ENCODE measurements around the gene UTF1.

Gene UTF1

DNA sequence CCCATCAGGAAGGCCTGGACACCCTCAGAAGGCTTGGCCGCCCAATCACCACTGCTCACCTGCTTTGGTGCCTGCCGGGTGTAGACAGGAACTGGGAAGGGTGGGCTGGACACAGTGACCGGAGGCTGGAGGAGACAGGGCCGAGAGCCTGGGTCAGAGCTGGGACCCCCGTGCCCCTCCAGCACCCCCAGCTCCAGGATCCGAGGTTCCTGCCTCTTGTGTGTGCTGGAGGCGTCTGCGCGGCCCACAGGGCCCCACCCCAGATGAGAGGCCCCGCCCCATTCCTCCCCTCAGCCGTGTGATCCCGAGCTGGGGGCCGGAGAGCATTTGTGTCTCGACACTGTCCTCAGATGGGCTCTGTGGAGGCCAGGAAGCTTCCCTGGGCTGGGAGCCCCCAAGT lies 37.3 kb downstream of the UTF1 start:
- DNase-seq, result no peak

DNA sequence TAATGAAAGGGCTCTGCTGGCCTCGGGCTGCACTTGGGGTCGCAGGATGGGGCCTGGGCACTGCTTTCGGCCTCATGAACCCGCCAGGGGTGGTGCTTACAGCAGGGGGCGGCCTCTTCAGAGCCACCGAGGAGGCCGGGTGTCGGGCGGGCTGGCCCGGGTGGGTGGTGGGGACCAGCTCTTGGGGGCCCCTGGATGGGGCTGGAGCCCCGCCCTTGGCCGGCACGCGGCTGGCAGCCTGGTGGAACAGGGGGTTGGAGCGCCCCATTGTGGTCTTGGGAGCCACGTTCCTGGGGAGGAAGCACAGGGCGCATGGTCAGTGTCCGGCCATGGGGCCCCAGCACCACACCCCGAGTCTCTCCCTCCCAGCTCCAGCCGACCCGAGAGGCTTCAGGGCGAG lies 37.8 kb downstream of the UTF1 start:
- DNase-seq, result no peak

DNA sequence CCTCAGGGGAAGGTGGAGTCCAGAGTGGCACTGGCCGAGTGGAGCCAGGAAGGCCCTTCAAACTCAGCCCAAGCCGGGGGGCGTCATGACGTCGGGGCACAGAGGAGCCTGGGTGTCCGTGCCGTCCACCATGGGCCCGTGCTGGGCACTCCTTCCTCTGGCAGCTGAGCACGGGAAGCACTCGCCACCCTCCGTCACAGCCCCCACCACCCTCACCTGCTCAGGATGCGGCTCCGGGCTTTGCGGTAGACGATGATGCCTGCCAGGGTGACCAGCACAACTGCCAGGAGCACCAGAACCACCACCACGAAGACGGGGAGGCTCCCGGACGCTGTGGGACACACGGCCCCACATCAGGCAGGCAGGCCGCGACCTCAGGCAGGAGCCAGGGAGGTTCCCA lies 38.5 kb downstream of the UTF1 start:
- no peak for DNase-seq

DNA sequence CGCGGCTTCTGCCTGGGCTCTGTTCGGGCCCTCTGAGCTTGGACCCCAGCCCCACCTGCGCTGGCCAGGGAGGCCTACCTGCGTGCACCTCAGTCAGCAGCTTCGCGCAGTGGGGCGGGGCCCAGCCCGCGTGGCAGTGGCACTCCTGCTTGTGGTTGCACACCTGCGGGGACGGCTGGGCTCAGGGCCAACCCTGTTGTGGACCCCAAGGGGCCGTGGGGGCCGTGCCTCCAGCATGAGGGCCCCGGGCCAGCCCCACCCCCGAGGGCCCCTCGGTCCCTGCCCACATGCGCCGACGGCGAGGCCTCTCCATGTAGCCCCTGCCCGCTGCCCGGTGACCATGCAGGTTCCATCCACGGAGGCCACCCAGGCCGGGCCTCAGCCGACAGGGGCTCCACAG lies 39.4 kb downstream of the UTF1 start:
- DNase-seq, result no peak

DNA sequence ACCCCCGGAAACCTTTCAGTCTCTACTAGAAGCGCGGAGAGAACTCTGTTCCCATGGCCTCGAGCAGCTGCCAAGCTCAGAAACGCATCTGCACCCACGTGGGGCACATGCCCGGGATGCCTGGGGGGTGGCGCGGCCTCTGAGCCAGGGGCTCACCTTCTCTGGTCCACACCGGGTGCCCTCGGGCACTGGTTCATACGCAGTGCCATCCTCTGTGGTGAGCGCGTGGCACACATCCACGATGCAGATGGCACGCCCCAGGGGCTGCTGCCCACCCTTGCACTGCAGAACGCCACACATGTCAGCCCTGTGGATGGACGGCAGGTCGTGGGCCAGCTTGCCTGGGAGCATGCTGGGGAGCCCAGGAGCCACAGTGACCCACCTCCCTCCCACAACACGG lies 40.2 kb downstream of the UTF1 start:
- DNase-seq, result no peak

DNA sequence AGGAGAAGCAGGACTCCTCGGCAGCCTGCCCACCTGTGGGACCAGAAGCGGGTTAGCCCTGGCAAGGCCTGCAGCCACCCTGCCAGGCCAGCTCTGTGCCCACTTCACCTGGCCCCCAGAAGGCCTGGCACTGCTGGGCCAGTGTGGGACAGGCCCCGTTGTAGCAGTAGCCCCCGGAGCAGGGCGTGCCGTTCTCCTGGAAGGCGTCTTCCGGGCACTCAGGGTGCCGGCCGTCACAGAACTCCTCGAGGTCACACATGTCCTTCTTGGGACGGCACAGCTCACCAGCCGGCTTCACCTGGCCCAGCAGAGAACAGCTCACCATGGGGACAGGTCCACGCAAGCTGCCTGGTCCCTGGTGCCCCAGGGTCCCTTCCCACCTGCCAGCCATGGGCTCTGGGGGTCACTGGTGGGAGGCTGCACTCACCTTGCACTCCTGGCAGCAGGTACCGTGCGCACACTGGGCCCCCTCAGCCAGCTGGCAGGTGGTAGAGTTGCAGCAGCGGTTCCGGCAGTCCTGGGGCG lies 40.8 kb downstream of the UTF1 start:
- DNase-seq, result no peak

DNA sequence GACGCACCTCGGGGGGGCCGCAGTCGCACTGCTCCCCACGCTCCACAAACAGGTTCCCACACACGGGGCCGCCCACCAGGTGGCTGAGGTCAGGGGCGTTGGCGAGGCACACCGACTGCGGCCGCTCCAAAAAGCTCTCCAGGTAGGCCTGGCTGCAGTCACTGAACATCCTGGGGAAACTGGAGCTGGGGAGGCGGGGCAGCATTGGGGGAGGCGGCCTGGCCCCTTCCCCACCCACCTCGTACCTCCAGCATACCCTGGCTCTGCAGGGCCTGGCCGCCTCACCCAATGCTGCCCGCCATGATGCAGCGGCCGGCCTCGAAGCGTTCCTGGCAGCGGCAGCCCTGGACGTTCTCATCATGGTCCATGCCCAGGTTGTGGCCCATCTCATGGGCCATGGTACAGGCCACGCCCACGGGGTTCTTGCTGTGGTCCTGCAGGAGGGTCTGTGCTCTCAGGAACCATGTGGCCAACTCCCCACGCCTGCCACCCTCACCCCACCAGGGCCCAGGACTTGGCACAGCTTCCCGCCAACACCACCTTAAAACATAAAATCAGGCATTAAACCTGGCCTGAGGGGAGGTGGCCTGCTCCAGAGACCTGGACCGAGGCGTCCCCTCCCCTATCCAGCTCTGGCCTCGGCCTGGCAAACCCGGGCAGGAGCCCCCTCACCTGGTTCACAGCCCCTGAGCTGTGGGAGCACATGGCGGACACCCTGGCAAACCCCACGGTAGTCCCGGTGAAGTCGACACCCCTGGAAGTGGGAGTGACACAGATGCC lies 41.7 kb downstream of the UTF1 start:
- DNase-seq, result no peak

DNA sequence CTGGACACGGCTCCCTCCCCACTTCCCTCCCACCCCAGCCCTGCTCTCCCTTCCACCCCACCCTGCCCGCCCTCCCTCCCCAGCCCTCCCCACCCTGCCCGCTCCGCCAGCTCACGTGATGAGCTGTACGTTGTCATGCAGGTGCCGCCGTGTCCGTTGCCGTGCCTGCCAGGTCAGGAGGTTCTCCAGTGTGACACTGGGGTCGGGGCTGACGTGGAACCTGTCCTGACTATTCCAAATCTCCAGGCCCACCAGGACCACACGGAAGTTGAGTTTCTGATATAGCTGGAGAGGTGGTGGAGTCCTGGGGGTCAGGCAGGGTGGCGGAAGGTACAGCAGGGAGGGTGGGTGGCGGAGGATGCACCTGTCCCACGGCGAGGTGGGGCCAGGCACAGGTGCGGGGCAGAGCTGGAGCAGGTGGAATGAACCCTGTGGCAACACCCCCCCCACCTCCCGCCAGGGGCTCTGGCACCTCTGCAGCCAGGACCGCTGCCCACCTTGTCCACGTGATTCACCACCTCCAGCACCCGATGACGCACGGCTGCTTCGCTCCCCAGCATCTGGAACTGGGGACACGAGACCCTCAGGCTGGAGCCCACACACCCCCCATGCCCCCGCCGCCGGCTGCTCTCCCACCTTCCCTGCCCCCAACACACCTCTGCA lies 42.4 kb downstream of the UTF1 start:
- no peak for DNase-seq

DNA sequence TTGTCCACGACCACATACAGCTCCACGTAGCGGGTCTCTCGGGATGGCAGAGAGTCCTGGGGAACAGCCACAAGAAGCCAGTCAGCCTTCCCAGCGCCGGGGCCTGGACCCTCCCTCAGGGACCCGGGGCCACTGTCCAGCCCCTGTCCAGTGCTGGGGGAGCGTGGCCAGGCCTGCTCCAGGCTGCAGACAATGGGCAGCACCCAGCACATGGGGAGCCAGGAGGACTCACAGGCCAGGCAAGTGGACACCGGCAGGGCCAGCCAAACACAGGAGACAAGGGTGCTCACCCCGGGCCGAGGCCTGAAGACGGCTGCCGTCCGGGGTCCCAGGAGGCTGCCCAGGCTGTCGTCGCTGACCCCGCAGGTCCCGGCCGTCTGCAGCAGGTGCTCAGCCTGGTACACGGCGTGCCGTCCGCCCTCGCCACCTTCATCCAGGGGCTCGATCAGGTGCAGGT lies 43.0 kb downstream of the UTF1 start:
- no peak for DNase-seq

DNA sequence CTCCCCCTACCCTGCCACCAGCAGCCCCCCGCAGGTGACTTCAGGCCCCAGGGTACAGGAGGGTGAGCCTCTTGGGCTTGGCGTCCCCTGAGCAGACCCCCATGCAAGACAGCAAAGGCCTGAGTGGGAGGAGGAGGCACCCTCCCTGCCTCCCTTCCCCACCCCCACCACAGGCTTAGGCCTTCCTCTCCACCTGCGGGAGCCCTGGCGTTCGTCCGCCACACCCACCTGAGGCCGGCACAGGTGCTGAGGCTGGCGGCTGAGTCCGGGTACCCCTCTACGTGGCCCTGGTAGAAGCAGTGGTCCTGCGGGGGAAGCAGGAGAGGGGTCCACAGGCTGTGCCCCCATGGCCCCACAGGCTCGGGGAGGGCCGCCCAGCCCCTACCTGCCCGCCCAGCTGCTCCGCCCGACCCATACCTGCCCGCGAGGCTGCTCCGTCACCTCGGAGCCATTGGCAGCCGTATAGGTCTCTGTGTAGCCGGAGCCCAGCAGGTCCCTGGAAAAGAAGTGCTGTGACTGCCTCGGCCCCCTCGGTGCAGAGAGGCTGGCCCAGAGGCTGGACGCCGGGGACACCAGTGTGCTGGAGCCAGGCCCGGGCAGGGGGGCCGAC lies 43.6 kb downstream of the UTF1 start:
- DNase-seq, result peak; percentile 28

DNA sequence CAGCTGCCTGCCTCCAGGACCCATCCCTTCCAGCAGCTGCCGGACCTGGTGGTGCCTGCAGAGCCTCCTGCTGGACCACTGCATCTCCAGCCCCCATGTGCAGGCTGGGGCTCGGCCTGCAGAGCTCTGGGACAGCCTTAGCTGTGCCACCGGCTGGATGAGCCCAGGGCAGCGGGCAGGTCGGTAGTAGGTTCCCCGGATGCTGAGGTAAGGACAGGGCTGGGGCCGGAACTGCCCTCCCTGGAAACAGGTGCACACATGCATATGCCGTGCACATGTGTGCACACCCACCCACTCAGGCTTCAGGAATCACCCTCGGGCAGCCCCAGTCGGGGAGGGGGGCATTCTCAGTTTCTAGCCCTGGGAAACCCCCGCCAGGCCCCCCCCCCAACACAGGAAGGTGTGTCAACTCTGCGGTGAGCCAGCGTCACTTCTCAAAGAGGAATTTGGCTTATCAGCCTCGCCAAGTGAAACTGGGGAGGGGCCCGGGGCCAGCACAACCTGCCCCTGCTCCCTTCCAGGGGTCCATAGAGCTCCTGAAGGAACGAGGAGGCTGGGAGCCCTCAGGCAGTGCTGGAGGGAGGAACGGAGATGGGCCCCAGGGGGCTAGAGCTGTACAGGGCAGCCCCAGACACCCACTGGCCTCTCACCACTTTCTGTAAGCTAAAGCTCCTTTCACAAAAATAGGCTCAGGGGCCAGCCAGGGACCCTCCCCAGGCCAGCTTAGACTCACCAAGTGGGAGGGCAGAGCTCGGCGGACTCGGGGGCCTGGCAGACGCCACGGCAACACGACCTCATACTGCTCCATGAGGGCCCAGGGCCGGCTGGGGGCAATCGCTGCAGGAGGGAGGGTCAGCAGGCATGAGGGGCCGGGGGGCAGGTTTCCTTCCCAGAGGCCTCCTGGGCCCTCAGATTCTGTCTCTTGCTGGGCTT lies 45.0 kb downstream of the UTF1 start:
- DNase-seq, result peak; percentile 40

DNA sequence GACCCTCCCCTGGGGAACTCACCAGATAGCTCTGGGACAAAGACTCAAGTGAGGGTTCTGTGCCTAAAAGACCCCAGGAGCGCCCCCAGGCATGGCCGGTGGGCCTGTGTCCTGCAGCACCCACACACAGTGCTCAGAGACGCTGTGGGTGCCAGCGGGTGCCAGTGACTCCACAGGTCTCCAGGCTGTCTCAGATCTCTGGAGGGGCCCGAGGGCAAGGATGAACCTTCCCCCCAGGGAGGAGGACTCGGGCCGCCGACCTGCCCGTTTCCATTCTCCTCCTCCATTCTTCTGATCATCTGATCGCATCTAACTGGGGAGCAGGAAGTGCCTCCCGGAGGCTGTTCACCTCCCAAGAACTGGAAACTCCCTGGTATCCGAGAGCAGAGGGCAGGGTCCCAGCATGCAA lies 45.7 kb downstream of the UTF1 start:
- DNase-seq, result peak; percentile 29

DNA sequence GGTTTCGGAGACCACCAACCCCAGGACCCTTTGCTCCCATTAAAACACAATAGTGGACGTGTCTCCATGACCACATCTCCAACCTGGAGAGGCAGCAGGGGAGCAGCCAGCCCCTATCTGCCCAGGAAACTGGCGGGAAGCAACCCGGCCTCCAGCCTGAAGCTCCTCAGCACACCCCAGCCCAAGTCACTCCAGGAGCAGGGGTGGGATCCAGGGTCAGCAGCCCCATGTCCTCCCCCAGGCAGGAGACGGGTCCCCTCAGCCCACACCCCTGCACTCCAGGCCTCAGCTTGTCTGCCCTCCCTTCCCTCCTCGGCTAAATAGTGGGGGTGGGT lies 46.0 kb downstream of the UTF1 start:
- DNase-seq, result no peak

DNA sequence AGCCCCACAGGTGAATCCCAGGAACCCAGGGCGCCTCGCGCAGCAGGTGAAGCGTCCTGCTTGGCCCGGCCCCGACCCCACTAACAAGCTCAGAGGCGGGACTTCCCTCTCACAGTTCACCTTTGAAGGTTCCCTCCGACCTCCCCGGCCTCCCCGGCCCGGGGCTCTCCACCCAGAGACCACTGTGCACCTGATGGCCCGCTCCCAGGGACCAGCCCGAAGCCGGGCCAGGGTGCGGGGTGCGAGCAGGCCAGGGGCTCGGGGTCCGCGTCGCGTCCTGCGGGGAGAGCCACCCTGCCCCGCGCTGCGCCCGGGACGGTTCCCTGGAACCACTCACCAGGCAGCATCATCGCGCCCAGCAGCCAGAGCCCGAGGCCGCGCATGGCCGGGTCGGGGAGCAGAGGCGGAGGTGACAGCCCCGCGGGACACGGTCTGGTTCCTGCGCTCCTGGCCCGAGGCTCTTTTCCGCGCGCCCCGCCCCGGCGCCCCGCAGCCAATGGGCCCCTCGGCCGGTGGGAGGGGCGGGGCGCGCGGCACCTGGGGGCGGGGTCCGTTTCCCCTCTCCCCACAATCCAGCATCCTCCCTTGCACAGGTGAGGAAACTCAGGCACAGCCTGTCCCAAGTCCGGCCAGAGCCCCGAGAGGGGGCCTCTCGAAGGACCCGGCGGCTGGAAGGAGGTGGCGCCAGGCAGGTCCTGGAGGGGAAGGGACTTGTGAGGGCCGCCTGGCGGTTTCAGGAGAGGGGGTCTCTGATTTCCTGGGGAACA lies 46.6 kb downstream of the UTF1 start, which contains the start of gene ADAM8:
TSS of gene ADAM8 (minus strand) at position 434 of the 767 bp plus-strand sequence. CDS start at position 383, 51 bp downstream.
- DNase-seq, result peak; percentile 63

DNA sequence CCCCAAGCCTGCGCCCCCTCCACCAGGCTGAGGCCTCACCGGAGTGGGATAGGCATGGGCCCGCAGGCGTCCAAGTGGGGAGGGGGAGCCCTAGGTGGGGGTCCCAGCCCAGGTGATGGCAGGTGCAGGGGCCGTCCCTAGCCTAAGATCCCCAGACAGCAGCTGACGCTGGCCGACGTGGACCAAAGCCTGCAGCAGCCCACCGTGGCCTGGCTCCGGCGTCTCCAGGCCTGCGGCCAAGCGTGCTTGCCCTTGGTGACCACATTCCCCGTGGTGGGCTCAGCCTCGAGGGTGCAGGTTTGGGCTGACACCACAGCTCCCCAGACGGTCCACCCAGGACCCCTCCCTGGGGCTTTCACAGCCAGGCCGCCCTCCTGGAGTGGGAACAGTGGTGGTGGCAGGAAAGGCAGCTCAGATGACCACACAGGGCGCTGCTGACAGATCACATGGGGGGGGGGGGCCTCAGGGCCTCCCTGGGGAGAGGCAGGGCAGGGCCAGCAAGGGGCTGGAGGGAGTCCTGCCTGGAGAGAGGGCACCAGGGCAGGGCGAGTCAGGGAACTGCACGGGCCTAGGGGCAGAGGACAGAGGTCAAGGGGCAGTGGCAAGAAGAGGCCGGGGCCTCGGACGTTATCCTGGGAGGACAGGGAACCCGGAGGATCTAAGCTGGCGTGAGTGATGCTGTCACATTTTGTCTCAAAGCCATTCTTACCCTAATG lies 47.4 kb downstream of the UTF1 start:
- DNase-seq, result no peak

DNA sequence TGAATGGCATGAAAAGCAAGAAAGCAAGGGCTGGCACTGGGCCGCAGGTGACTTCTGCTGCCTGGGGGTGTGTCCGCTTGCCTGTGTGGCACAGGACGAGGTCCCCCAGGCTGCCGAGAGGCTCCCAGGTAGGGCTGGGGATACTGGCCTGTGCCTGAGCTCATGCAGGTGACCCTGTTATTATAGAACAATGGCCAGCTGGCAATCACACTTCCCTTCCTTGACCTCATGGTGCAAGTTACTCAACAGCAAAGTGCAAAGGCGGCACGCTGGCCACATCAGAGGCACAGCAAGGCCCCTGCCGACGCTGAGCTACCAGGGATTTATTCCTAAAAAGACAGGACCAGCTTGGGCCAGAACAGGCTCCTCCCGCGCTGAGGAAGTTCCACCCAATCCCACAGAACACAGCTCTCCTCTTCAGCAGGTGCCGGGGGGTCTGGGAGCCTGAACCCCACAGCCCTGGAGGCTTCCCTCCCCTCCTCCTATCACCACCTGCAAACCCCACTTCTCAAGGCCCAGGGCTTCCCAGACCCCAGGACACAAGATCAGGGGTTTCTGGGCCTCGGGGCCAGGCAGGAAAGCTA lies 48.1 kb downstream of the UTF1 start:
- DNase-seq, result no peak

DNA sequence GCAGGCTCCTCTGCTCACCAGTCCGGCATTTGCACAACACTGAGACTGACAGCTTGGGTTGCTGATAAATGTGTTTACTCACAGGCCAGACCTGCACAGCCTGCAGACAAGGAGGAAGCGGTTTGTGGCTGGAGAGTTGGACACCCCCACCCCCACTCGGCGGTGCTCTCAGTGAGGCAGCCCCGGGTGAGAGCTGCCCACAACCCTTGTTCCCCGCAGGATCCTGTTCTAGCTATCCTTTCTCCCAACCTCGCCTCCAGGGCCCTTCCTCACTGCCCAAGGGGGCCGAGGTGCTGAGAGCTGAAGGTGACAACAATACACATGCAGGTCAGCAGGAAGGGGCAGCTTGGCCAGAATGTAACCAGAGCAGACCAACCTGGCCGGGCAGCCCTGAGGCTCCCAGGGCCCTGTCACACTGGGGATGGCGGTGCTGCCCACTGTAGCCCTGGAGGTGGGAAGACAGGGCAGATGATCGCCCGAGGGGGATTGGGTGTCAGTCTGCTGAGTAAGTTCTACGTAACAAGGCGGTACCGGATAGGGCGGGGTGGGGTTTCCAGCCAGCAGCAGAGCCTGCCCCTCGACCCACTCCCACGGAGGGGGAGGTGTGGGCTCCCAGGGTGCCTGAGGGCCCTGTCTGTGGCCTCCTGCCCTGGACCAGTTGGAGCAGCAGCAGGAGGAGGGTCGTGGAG lies 48.7 kb downstream of the UTF1 start:
- peak; percentile 51 for DNase-seq

DNA sequence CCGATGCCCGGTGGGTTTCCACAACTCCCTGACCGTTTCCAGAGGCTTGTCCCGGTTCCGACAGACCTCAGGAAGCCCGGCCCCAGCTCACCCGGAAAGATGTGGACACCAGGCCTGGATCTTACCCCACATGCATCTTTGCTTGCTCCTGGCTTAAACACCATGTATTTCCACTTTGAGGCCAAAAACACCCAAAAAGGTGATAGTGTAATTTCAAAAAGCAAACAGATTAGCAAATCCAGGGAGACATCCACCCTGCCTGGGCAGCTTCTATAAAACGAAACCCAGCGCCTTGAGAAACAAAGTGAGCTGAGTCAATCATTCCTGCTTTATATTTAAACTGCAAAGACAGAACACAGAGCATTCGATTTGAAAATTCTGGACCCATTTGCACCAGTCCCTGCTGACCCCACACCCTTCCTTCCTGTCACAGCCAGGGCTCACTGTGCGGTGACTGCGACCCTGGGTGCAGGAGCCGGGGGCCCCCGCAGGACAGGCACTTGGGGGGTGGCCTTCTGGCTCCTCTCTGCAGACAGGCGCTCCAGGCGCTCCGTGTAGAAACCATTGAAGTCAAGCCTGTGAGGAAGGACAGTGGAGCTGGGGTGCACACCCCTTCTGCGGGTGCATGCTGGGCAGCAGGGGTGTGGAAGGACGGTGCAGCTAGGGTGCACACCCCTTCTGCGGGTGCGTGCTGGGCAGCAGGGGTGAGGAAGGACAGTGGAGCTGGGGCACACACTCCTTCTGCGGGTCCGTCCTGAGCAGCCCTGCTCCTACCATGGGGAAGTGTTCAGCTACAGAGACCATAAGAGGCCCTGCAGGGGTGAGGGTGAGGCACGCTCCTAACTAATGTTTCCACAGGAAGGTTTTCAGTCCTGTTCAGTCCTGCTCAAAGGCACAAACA lies 49.6 kb downstream of the UTF1 start:
- DNase-seq, result no peak

DNA sequence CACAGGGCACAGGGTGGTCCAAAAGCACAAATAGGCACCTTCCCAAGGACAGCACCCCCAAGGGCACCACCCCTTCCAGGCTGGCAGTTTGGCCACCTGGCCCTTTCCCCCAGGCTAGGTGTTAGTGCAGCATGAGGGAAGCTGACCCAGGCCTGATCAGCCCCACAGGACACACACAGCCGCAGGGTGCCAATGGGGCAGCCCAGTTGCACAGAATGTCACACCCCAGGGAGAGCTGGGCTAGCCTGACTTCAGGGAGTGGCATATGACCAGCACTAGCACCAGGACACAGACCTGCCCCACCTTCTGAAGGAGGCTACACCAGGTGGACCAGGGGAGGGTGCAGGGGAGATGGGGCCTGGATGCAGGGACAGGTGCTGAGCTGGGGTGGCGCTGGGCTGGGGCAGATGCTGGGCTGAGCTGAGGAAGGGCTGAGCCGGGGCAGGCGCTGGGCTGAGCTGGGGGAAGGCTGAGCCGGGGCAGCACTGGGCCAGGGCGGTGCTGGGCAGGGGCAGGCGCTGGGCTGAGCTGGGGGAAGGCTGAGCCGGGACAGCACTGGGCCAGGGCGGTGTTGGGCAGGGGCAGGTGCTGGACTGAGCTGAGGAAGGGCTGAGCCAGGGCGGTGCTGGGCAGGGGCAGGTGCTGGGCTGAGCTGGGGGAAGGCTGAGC lies 50.5 kb downstream of the UTF1 start:
- DNase-seq, result no peak

Measured in DMS53 (cell line).